Smooth muscle cell (in vitro differentiated cells): ENCODE results near the gene ZACN. TPM values are rescaled to one million over a fixed set of nuclear protein-coding genes. Genes with fewer than 3 reads are reported as not detected.

Experiments used
- DNase-seq: peaks from one replicate; lab custom pipeline; 2025; ENCODE audit not compliant: unreplicated experiment; lab: John Stamatoyannopoulos, UW
- H2AFZ ChIP-seq: fragments of 200-600 bp; sonication (generic); 2 replicates; pipeline ENCODE4 v1.6.0; 2016; ENCODE audit warnings: antibody characterized with exemption, low read depth, mild to moderate bottlenecking
- H3F3A ChIP-seq: fragments of 200-600 bp; sonication (generic); 2 replicates; pipeline ENCODE4 v1.6.0; 2017; ENCODE audit warnings: antibody characterized with exemption, low read depth
- H3K27ac ChIP-seq: fragments of 200-600 bp; sonication (generic); 2 replicates; pipeline ENCODE4 v1.5.1; 2016; ENCODE audit warnings: low read depth, mild to moderate bottlenecking
- H3K27me3 ChIP-seq: fragments of 200-600 bp; sonication (generic); 2 replicates; pipeline ENCODE4 v1.6.1; 2016; ENCODE audit warnings: low read depth, mild to moderate bottlenecking
- H3K36me3 ChIP-seq: fragments of 200-600 bp; sonication (generic); 2 replicates; pipeline ENCODE4 v1.5.1; 2016; ENCODE audit warnings: low read depth
- H3K4me1 ChIP-seq: fragments of 200-600 bp; sonication (generic); 2 replicates; pipeline ENCODE4 v1.5.1; 2016; ENCODE audit warnings: low read depth
- H3K4me2 ChIP-seq: fragments of 200-600 bp; sonication (generic); 2 replicates; pipeline ENCODE4 v1.6.0; 2016; ENCODE audit warnings: mild to moderate bottlenecking
- H3K4me3 ChIP-seq: fragments of 200-600 bp; sonication (generic); 2 replicates; pipeline ENCODE4 v1.5.1; 2016; ENCODE audit warnings: mild to moderate bottlenecking
- H3K79me2 ChIP-seq: fragments of 200-600 bp; sonication (generic); 2 replicates; pipeline ENCODE4 v1.6.0; 2016; ENCODE audit warnings: low read depth, mild to moderate bottlenecking
- H3K9ac ChIP-seq: fragments of 200-600 bp; sonication (generic); 2 replicates; pipeline ENCODE4 v1.6.0; 2016; ENCODE audit warnings: low read depth
- H3K9me3 ChIP-seq: fragments of 200-600 bp; sonication (generic); replicated peaks from 2 replicates; pipeline ENCODE4 v1.5.1; 2016; ENCODE audit warnings: low read depth
- H4K20me1 ChIP-seq: fragments of 200-600 bp; sonication (generic); 2 replicates; pipeline ENCODE4 v1.6.0; 2016; ENCODE audit warnings: low read depth
- CTCF ChIP-seq: fragments of 200-600 bp; sonication (generic); IDR thresholded peaks from 2 replicates; pipeline ENCODE4 v1.5.1; 2017; ENCODE audit warnings: borderline replicate concordance, mild to moderate bottlenecking, antibody characterized with exemption; ENCODE audit not compliant: insufficient read depth, poor library complexity, severe bottlenecking
- WGBS: methylation state at CpG from one replicate; pipeline ENCODE4 v1.1.7; 2016; ENCODE audit warnings: low lambda C conversion rate; 5-methylcytosine and 5-hydroxymethylcytosine counted together
- polyA plus RNA-seq: library from polyadenylated mRNA; unstranded; fragments of >200 nt; fragmentation: Nextera tagmentation; extraction: Ambion mirVana; gene quantifications from 2 replicates; pipeline ENCODE4 v1.2.1, GENCODE V29; 2016
- total RNA-seq: library from RNA; depleted of rRNA; stranded (reverse); fragments of >200 nt; gene quantifications from 2 replicates; pipeline ENCODE4 v1.2.3, GENCODE V29; 2014

Gene ZACN
- total and polyA plus RNA-seq, 2 experiments from 2014 or later: 3.4 TPM; not detected in 1

- peaks cover under 1% of the 10 kb centered on the region for H3F3A ChIP-seq
- no peak overlapping the region for H2AFZ ChIP-seq
- H4K20me1 ChIP-seq: peaks cover 56% of the 10 kb centered on the region
- 99% methylated on average over 15 of the region's 15 CpGs for WGBS
- peaks cover 12% of the 10 kb centered on the region for H3K79me2 ChIP-seq
- DNase-seq: no peak
- TF ChIP-seq CTCF: no peak
- H3K9me3 ChIP-seq: no peaks in the 10 kb centered on the region
- H3K9ac ChIP-seq: no peak overlapping the region
- H3K4me3 ChIP-seq: no peak overlapping the region
- H3K4me1 ChIP-seq: no peaks in the 10 kb centered on the region
- no peaks in the 10 kb centered on the region for H3K27me3 ChIP-seq
- H3K4me2 ChIP-seq: no peak overlapping the region
- H3K27ac ChIP-seq: no peak overlapping the region
- peaks cover 24% of the 10 kb centered on the region for H3K36me3 ChIP-seq
Observed at GRCh38 chr17:76063875-76064546, 15.0 kb upstream of the ZACN start.

- H3K4me1 ChIP-seq: peaks cover 6% of the 10 kb centered on the region
- no peak overlapping the region for H3K27ac ChIP-seq
- 100% methylated on average over 4 of the region's 4 CpGs for WGBS
- peaks cover 29% of the 10 kb centered on the region for H3K79me2 ChIP-seq
- peaks cover 17% of the 10 kb centered on the region for H3K36me3 ChIP-seq
- peaks cover 73% of the 10 kb centered on the region for H4K20me1 ChIP-seq
- H3K4me3 ChIP-seq: no peak overlapping the region
- no peak for TF ChIP-seq CTCF
- no peak overlapping the region for H3K4me2 ChIP-seq
- H3F3A ChIP-seq: no peaks in the 10 kb centered on the region
- H3K27me3 ChIP-seq: no peaks in the 10 kb centered on the region
- H3K9ac ChIP-seq: no peak overlapping the region
- DNase-seq: no peak
- no peak overlapping the region for H2AFZ ChIP-seq
- H3K9me3 ChIP-seq: no peaks in the 10 kb centered on the region
Observed at GRCh38 chr17:76065775-76066174, 13.2 kb upstream of the ZACN start.

GRCh38 chr17:76071531-76072147, 7.3 kb upstream of the ZACN start:
- peaks cover 50% of the 10 kb centered on the region for H4K20me1 ChIP-seq
- no peaks in the 10 kb centered on the region for H3F3A ChIP-seq
- peak overlapping the region; percentile 91 for H3K4me3 ChIP-seq
- no peaks in the 10 kb centered on the region for H3K9me3 ChIP-seq
- H3K36me3 ChIP-seq: peaks cover 3% of the 10 kb centered on the region
- WGBS: 24% methylated on average over 15 of the region's 15 CpGs
- no peak for TF ChIP-seq CTCF
- peak overlapping the region; percentile 53 for H2AFZ ChIP-seq
- no peak for DNase-seq
- peak overlapping the region; percentile 94 for H3K9ac ChIP-seq
- peak overlapping the region; percentile 54 for H3K27ac ChIP-seq
- H3K79me2 ChIP-seq: peaks cover 41% of the 10 kb centered on the region
- peaks cover 33% of the 10 kb centered on the region for H3K27me3 ChIP-seq
- peaks cover 14% of the 10 kb centered on the region for H3K4me1 ChIP-seq
- H3K4me2 ChIP-seq: peak overlapping the region; percentile 89
